HL-60 (cell line): ENCODE data around the gene UTRN.

Experiments
- DNase-seq, 2 experiments: peaks; one replicate each; pipeline ENCODE4 v3.0.0-alpha.2; 2010 to 2020; ENCODE audit warnings: low read depth in 1 of 2, low spot score in 1 of 2
- H3K27ac ChIP-seq: fragments of 250-450 bp; sonication (Bioruptor Pico); replicated peaks from 2 replicates; pipeline ENCODE4 v1.5.1; 2020; ENCODE audit warnings: mild to moderate bottlenecking, moderate library complexity
- H3K27me3 ChIP-seq: fragments of 250-450 bp; sonication (Bioruptor Pico); 2 replicates; pipeline ENCODE4 v1.5.1; 2021; ENCODE audit warnings: mild to moderate bottlenecking, moderate library complexity; ENCODE audit not compliant: insufficient read depth, poor library complexity, severe bottlenecking
- H3K4me3 ChIP-seq: replicated peaks from 2 replicates; pipeline ENCODE4 v1.5.1; 2011; ENCODE audit warnings: mild to moderate bottlenecking, control low read depth, low read length; ENCODE audit not compliant: insufficient read depth
- CTCF ChIP-seq: IDR thresholded peaks from one replicate; pipeline ENCODE4 v1.5.1; 2011; ENCODE audit warnings: low read length, control low read depth, inconsistent platforms; ENCODE audit not compliant: insufficient read depth
- GABPA ChIP-seq: IDR thresholded peaks from 2 replicates; pipeline ENCODE4 v1.6.1; 2012; ENCODE audit warnings: low read depth
- POLR2AphosphoS5 ChIP-seq: IDR thresholded peaks from 2 replicates; pipeline ENCODE4 v1.6.1; 2012; ENCODE audit warnings: low read depth
- SPI1 ChIP-seq: IDR thresholded peaks from 2 replicates; pipeline ENCODE4 v1.6.1; 2012; ENCODE audit warnings: low read depth, mild to moderate bottlenecking, borderline replicate concordance
- TF ChIP-seq, protein P1 (sequence below): IDR thresholded peaks from 2 replicates; pipeline ENCODE4 v1.6.1; 2012; ENCODE audit warnings: low read depth; ENCODE audit not compliant: insufficient replicate concordance

UTRN gene

GRCh38 chr6:144320741-144321140 lies 35.6 kb downstream of the UTRN start:
- Histone ChIP-seq H3K27ac (no peak overlapping the region), H3K4me3 (no peak overlapping the region), H3K27me3 (no peaks in the 10 kb centered on the region)
- TF ChIP-seq POLR2AphosphoS5 (no peak), CTCF (no peak), SPI1 (no peak)
- TF ChIP-seq, protein P1, sequence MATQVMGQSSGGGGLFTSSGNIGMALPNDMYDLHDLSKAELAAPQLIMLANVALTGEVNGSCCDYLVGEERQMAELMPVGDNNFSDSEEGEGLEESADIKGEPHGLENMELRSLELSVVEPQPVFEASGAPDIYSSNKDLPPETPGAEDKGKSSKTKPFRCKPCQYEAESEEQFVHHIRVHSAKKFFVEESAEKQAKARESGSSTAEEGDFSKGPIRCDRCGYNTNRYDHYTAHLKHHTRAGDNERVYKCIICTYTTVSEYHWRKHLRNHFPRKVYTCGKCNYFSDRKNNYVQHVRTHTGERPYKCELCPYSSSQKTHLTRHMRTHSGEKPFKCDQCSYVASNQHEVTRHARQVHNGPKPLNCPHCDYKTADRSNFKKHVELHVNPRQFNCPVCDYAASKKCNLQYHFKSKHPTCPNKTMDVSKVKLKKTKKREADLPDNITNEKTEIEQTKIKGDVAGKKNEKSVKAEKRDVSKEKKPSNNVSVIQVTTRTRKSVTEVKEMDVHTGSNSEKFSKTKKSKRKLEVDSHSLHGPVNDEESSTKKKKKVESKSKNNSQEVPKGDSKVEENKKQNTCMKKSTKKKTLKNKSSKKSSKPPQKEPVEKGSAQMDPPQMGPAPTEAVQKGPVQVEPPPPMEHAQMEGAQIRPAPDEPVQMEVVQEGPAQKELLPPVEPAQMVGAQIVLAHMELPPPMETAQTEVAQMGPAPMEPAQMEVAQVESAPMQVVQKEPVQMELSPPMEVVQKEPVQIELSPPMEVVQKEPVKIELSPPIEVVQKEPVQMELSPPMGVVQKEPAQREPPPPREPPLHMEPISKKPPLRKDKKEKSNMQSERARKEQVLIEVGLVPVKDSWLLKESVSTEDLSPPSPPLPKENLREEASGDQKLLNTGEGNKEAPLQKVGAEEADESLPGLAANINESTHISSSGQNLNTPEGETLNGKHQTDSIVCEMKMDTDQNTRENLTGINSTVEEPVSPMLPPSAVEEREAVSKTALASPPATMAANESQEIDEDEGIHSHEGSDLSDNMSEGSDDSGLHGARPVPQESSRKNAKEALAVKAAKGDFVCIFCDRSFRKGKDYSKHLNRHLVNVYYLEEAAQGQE: no peak
- no peak for DNase-seq

DNA sequence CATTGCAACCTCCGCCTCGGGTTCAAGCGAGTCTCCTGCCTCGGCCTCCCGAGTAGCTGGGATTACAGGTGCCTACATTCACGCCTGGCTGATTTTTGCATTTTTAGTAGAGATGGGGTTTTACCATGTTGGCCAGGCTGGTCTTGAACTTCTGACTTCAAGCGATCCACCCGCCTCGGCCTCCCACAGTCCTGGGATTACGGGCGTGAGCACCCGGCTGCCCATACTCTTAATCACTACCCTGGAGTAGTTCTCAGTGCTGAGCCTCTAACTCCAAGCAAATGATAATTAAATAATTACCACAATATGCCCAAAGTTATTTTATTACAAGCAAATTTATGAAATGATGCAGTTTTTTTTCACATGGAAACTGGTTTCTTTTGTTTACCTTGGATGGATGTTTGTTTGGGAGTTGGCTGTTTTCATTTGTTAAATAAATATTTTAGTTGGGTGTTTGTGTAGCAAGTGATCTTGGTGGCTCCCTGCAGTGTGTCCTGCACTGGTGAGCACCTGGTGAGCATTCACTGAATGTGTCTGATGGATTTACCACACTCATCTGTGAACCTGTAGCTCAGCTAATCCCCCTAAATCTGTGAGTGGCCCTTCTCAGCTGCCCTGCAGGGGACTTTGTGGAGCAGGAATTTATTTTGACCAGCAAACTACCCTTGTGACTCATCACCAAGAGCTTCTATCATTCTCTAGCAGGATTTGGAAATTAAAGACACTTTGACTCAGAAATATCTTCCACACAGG lies 36.9 kb downstream of the UTRN start:
- no peak overlapping the region for H3K4me3 ChIP-seq
- no peak overlapping the region for H3K27ac ChIP-seq
- TF ChIP-seq GABPA (no peak), POLR2AphosphoS5 (no peak), CTCF (no peak), SPI1 (no peak)
- TF ChIP-seq, protein P1: no peak
- H3K27me3 ChIP-seq: no peaks in the 10 kb centered on the region
- DNase-seq: no peak

DNA sequence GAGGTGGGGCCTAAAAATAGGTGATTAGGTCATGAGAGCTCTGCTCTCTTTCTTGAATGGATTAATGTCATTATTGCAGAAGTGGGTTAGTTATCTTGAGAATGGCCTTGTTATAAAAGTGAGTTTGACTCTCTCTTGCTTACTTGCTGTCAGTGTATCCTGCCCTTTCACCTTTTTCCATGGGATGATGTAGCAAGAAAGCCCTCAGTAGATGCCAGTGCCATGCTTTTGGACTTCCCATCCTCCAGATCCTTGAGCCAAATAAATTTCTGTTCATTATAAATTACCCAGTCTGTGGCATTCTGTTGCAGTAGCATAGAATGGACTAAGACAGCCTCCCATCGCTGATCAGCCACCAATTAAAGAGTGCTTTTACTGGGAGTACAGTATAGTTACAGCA lies 40.1 kb downstream of the UTRN start:
- Histone ChIP-seq H3K27ac (no peak overlapping the region), H3K4me3 (no peak overlapping the region), H3K27me3 (no peaks in the 10 kb centered on the region)
- no peak for DNase-seq
- TF ChIP-seq SPI1 (no peak), CTCF (no peak), POLR2AphosphoS5 (no peak), GABPA (no peak)
- TF ChIP-seq, protein P1: no peak
